Colonic mucosa (tissue), 4 donors: ENCODE data around the gene ZNF343. TPM values are rescaled to one million over a fixed set of nuclear protein-coding genes. Genes with fewer than 3 reads are reported as not detected.

Source experiments
- DNase-seq: peaks from one replicate; pipeline ENCODE4 v3.0.0-alpha.2; 2020
- H3K27ac ChIP-seq: fragments of 200-600 bp; one replicate; pipeline ENCODE4 v1.8.0; 2021
- H3K27me3 ChIP-seq: fragments of 200-600 bp; one replicate; pipeline ENCODE4 v1.8.0; 2021
- H3K36me3 ChIP-seq: fragments of 200-600 bp; one replicate; pipeline ENCODE4 v1.8.0; 2021
- H3K4me1 ChIP-seq: fragments of 200-600 bp; one replicate; pipeline ENCODE4 v1.8.0; 2021; ENCODE audit warnings: mild to moderate bottlenecking
- H3K4me3 ChIP-seq: fragments of 200-600 bp; one replicate; pipeline ENCODE4 v1.8.0; 2021
- H3K9ac ChIP-seq, 2 donors: one replicate each; pipeline ENCODE4 v1.7.0; 2013; ENCODE audit warnings: control low read depth in 2 of 2, low read depth in 2 of 2, low read length in 2 of 2
- H3K9me3 ChIP-seq: fragments of 200-600 bp; one replicate; pipeline ENCODE4 v1.8.0; 2021
- intact Hi-C: fragments of 100-400 bp; cut with DNase I; formaldehyde crosslinking; loops from one replicate; pipeline ENCODE4 v1.14.1; 2022
- total RNA-seq, 2 donors: library from RNA; stranded (reverse); fragmentation: NEBNext Ultra II Directional in 1 of 2; extraction: Animal tissue kit (Norgen Biotek cat#: 25700) in 1 of 2; gene quantifications; one replicate each; pipeline ENCODE4 v1.2.1, GENCODE V29; 2021
- TF ChIP-seq, protein P1 (sequence below): fragments of 200-600 bp; IDR thresholded peaks from one replicate; pipeline ENCODE4 v1.8.0; 2022; ENCODE audit warnings: antibody characterized with exemption, mild to moderate bottlenecking
- donor health status: healthy.
- donor health status: DM: no; HTN: no; CAD: no.
- donor health status: DM: no; HTN: no; CAD: no.

ZNF343 gene
- total RNA-seq, 2 donors from 2014 or later, result 6.5 to 8.5 TPM

- no peak overlapping the region for H3K4me3 ChIP-seq
- DNase-seq, result no peak
- TF ChIP-seq, protein P1, sequence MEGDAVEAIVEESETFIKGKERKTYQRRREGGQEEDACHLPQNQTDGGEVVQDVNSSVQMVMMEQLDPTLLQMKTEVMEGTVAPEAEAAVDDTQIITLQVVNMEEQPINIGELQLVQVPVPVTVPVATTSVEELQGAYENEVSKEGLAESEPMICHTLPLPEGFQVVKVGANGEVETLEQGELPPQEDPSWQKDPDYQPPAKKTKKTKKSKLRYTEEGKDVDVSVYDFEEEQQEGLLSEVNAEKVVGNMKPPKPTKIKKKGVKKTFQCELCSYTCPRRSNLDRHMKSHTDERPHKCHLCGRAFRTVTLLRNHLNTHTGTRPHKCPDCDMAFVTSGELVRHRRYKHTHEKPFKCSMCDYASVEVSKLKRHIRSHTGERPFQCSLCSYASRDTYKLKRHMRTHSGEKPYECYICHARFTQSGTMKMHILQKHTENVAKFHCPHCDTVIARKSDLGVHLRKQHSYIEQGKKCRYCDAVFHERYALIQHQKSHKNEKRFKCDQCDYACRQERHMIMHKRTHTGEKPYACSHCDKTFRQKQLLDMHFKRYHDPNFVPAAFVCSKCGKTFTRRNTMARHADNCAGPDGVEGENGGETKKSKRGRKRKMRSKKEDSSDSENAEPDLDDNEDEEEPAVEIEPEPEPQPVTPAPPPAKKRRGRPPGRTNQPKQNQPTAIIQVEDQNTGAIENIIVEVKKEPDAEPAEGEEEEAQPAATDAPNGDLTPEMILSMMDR, result no peak
- no peak overlapping the region for H3K9ac ChIP-seq
- intact Hi-C loops, result loop anchor here (5.0 kb wide), 1 partner anchor 244 kb away; no protein-coding TSS in a partner anchor
- no peaks in the 10 kb centered on the region for H3K27me3 ChIP-seq
- no peaks in the 10 kb centered on the region for H3K4me1 ChIP-seq
- H3K27ac ChIP-seq, result no peak overlapping the region
- H3K36me3 ChIP-seq, result no peaks in the 10 kb centered on the region
- H3K9me3 ChIP-seq, result no peaks in the 10 kb centered on the region
Observed at GRCh38 chr20:2451422-2451821, 57.3 kb downstream of the ZNF343 start.

DNA sequence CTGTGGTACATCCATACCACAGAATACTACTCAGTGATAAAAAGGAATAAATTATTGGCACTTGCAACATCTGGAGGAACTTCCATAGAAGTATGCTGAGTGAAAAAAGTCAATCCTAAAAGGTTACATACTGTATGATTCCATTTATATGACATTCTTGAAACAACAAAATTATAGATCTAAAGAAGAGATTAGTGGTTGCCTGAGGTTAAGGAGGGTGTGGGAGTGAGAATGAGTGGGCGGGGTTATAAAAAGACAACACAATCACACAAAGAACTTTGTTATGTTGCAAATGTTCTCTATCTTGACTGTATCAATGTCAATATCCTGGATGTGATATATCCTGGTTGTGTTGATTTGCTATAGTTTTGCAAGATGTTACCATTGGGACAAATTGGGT is 59.3 kb downstream of the ZNF343 start:
- DNase-seq, result no peak
- TF ChIP-seq, protein P1, result no peak

DNA sequence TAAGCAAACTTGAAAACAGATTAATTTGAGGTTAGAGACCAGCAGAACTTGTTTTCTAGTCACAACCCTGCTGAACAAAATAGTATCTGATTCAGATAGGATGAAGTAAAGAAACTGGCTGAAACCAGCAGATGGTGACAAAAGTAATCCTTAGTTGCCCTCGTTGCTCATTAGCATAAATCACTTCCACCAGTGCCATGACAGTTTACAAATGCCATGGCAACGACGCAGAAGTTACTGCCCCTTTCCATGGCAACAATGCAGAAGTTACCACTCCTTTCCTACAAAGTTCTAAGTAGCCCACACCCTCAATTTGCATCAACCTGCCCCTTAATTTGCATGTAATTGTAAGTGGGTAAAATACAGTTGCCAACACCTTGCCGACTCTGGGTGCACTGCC is 61.9 kb downstream of the ZNF343 start:
- no peak overlapping the region for H3K9ac ChIP-seq
- H3K36me3 ChIP-seq, result no peaks in the 10 kb centered on the region
- H3K9me3 ChIP-seq, result no peaks in the 10 kb centered on the region
- no peaks in the 10 kb centered on the region for H3K4me1 ChIP-seq
- TF ChIP-seq, protein P1, result no peak
- H3K27ac ChIP-seq, result no peak overlapping the region
- H3K27me3 ChIP-seq, result no peaks in the 10 kb centered on the region
- H3K4me3 ChIP-seq, result no peak overlapping the region
- no peak for DNase-seq
- intact Hi-C loops, result no loop called here

More for the DNA sequence above, 59.3 kb downstream of the ZNF343 start:
- Histone ChIP-seq H3K9ac (no peak overlapping the region), H3K27ac (no peak overlapping the region), H3K4me1 (no peaks in the 10 kb centered on the region), H3K36me3 (no peaks in the 10 kb centered on the region), H3K9me3 (no peaks in the 10 kb centered on the region), H3K4me3 (no peak overlapping the region), H3K27me3 (no peaks in the 10 kb centered on the region)
- intact Hi-C loops, result no loop called here

Other genes with a start within 250 kb of the ZNF343 start
- gene TGM3, start 212.9 kb downstream of the ZNF343 start, total RNA-seq, result under 1 TPM; 0.27 to 0.82 TPM
- gene TGM6, start 128.0 kb downstream of the ZNF343 start, total RNA-seq, result not detected
- 100 to 1,000 TPM; 150 to 311 TPM for gene SNRPB, start 38.1 kb downstream of the ZNF343 start, total RNA-seq
- gene TMC2, start 27.7 kb upstream of the ZNF343 start, total RNA-seq, result under 1 TPM in 1 of 2 donors, not detected in 1; 0.25 TPM
- 100 to 1,000 TPM in 1 of 2 donors, 10 to 100 TPM in 1; 66.3 to 186 TPM for gene NOP56, start 143.7 kb upstream of the ZNF343 start, total RNA-seq
- 100 to 1,000 TPM; 117 to 140 TPM for gene IDH3B, start 155.3 kb upstream of the ZNF343 start, total RNA-seq
- gene EBF4, start 183.9 kb upstream of the ZNF343 start, total RNA-seq, result 1 to 10 TPM; 2.0 to 7.5 TPM